Amygdala (tissue), 56 donors: ENCODE results near the gene REEP1.
A peak's percentile ranks its signal among the peaks of the same experiment; 100 is the strongest.
"Not testable (repeated sequence)": the region's sequence is repeated elsewhere in the genome, so short reads cannot be mapped to it uniquely, and the experiment has no call there.

Experiments used
- DNase-seq, 56 donors: peaks; one replicate each; lab custom pipeline; 2025; lab: John Stamatoyannopoulos, UW

REEP1 gene

DNA sequence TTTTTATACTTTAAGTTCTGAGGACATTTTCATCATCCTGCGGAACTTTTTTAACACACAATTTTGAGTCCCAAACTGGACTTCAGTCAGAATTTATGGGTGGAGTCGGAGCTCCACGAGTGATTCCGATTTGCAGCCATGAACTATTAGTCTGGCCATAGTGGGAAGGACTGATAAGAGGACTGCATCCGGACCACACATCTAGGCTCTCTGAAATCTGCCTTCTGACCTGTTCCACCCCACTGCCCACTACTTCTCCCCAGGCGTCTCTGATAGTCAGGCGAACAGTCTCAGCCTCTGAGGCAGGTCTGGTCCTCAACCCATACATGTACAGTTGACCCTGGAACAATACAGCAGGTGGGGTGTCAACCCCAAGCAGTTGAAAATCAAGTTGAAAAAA is 133.0 kb downstream of the REEP1 start:
- no peak for DNase-seq

- no peak for DNase-seq
Measured at GRCh38 chr2:86203614-86204013, 133.8 kb downstream of the REEP1 start.

GRCh38 chr2:86202702-86203101 is 134.7 kb downstream of the REEP1 start:
- DNase-seq = no peak

DNA sequence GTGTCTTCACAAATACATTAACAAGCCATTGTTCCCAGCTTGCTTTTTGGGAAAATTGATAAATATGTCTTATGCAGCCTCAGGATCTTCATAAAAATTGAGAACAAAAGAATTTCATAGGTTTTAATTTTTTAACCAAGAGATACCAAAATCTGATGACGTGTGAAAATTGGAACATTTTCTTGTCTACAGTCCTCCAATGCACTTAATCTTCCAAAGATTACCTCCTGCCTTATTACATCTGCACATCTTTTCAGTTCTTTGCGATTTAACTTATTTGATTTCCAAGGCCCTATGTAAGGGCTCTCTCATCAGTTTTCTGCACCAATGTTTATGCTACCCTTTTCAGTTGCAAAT is 135.1 kb downstream of the REEP1 start:
- no peak for DNase-seq

GRCh38 chr2:86201671-86202335 is 135.6 kb downstream of the REEP1 start:
- peak in 2 of 56 donors; percentile 9 to 20 for DNase-seq

DNA sequence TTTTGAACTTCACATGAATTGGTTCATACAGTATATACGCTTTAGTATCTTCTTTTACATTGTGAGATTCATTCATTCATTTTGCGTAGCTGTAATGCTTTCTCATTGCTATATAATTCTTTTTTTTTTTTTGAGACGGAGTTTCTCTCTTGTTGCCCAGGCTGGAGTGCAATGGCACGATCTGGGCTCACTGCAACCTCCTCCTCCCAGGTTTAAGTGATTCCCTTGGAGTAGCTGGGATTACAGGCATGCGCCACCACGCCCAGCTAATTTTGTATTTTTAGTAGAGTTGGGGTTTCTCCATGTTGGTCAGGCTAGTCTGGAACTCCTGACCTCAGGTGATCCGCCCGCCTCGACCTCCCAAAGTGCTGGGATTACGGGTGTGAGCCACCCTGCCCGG is 136.9 kb downstream of the REEP1 start:
- not testable (repeated sequence) for DNase-seq

- DNase-seq = no peak
Measured at GRCh38 chr2:86199834-86200177, 137.6 kb downstream of the REEP1 start.

DNA sequence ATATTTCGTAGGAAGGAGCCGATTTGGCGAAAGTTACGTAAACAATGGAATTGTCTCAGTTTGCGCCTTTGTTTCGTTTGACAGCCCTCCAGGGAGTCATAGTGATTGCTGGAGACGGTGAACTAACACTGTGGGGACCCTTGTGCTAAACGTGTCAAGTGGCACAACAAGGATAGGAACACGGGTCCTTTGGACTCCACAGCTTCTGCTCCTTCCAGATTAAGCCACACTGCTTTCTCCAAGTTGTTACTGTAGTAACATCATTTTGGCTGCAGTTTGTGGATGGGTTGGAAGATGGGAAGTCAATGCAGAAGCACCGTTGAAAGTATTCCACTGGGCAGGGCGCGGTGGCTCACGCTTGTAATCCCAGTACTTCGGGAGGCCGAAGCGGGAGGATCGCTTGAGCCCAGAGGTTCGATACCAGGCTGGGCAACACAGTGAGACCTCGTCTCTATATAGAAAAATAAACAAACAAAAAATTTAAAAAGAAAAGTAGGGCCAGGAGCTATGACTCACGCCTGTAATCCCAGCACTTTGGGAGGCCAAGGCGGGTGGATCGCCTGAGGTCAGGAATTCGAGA is 141.5 kb downstream of the REEP1 start:
- DNase-seq = no peak

DNA sequence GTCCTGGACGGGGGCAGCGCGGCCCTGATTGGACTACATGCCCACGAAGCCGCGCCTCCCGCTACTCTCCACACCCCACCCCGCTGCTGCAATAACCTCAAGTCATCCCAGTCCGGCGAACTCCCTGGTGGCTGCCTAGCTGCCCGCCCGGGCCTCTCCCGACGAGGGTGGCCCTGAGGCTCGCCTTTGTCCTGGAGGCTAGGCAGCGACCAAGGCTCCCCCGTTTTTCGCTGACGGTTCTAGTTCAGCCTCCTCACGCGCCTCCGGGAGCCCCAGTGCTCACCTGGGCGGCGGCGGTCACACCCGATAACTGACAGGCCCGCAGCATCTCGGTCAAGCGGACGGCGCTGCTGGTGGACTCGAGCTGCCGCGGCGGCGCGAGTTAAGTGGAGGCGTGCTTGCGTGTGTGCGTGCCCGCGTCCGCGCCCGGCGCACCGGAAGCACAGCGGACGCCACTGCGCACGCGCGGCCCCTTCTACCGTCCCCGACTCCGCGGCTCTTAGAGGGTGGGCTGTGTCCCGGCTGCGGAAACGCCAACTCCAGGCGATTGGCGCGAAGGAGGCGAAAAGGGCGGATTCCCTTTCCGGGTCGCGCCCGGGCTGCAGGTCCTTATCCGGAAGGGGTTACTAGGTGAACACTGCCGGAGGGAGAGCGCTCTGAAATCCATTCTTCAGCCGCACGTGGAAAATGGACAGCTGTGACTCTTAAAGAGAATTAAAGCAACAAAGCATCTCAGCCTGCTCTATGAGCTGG is 142.2 kb downstream of the REEP1 start, which contains the start of gene IMMT:
Gene IMMT (minus strand): TSS at position 408 of the 753 bp plus-strand sequence. CDS start 80 bp downstream, at position 328.
- DNase-seq = peak; percentile 80 to 97 (median 94)

DNA sequence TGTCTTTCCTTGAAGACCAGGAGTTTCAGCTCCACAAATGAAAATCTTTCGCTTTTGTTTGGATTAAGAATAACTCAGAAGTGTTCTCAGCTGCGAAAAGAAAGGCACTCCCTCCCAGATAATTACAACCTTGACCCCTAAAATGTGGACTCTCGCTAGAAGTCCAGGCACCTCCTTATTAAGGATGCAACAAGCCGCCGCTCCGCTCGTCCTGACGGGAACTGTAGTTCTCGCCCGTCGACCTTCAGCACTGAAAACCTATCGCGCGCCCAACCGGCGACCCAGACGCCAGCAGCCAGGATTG is 142.7 kb downstream of the REEP1 start:
- peak in 16 of 56 donors; percentile 78 to 95 (median 93) for DNase-seq

- DNase-seq = no peak
Measured at GRCh38 chr2:86193901-86194567, 143.4 kb downstream of the REEP1 start.

- no peak for DNase-seq
Measured at GRCh38 chr2:86189782-86190416, 147.5 kb downstream of the REEP1 start.

- no peak for DNase-seq
Measured at GRCh38 chr2:86186431-86186830, 151.0 kb downstream of the REEP1 start.

DNA sequence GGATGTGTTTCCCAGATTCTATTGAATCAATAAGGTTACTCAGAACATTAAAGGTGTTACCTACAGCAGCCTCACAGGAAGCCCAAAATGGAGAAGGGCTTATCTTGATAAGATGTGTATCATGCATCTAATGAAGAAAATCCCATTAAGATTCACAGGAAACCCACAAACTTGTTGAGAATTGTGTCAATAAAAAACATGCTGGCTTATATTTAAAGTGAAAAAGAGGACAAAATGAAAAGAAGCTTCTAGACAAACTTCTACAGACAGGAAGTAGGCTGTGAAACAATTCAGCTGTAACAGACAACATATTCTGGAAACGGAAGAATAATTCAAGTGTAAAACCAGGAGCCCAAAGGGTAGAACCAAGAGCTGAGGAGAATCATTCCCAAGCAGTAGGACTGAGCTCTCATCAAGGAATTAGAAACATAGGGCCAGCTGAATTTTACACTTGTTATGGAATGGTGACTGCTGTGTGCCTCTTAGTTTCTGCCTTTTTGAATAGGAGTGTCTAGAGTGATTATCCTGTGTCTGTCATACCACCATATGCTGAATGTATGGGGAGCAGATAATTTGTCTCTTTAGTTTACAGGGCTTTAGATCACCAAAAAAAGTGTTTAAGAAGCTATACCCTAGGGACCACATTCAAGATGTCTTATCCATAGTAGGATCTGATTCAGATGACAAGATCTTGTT is 151.8 kb downstream of the REEP1 start:
- DNase-seq = no peak

GRCh38 chr2:86176597-86176996 is 160.8 kb downstream of the REEP1 start:
- no peak for DNase-seq

GRCh38 chr2:86175828-86176227 is 161.6 kb downstream of the REEP1 start:
- no peak for DNase-seq

DNA sequence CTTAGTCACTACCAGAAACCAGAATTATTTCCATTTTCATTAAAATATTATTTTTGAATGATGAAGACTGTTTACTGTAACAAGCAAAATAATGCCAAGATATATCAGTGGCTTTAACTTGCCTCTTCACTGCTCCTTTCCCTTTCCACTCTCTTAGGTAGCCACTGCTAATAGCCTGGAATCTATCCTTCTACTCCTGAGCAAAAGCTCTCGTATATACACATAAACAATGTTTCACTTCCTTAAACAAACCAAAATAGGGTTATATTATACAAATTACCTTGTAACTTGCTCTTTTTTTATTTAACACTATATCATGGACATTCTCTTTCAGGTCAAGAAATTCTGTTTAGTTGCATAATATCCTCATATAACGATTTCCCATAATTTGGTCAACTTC is 163.0 kb downstream of the REEP1 start:
- no peak for DNase-seq

DNA sequence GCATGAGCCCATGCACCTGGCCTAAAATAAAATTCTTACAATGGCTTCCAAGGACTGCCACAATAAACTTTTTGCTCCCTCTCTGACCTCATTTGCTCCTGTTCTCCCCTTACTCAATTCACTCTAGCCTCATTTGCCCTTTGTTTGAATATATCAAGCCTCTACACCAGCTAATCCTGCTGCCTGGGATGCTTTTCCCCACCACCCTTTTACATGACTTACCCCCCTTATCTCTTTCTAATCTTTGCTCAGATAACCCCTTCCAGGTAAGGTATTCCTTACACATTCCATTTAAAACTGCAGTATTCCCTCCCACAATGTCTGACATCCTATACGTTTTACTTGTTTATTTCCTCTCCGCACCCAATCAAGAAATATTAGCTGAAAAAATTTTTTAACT is 164.8 kb downstream of the REEP1 start:
- no peak for DNase-seq

DNA sequence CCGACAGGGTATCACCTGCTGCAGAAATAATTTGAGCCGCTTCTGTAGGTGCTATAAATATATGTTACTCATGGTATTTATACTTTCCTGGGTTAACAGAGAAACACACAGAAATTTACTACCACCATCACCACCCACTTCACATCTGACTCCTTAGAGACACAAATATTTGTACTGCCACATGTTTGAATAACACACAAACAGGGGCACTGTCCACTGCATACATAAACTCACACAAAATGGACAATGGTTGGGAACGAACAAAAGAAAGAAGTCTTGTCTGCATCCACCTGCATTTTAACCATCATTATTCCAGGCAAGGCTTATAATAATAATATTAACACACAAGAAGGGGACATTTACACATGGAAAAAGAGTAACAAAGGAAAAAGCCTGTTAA is 166.1 kb downstream of the REEP1 start:
- DNase-seq = no peak

DNA sequence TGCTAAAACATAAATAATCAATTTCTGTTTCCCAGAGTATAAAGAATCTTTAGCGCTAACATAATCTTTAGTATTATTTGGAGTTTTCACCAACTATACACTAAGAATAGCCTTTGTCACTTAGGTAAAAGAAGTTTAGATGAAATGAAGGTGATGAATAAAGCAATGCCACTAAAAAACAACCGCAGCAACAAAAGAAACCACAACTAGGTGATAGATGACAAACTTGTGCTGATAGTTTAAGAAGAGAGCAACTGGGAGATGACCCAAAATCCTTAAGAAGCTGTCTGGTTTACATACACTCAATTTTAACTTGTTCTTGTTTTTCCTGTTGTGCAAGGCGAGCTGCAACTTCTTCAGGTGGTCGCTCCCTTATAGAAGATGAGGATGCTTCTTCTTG is 167.0 kb downstream of the REEP1 start:
- DNase-seq = no peak
